ENCODE measurements around the gene SDHAF4.
"Not testable (repeated sequence)": the region's sequence is repeated elsewhere in the genome, so short reads cannot be mapped to it uniquely, and the experiment has no call there.

SDHAF4 gene

GRCh38 chr6:70593118-70593486 lies 26.4 kb downstream of the SDHAF4 start:
- no peak for DNase-seq

- no peak for DNase-seq
Observed at GRCh38 chr6:70599187-70599586, 32.5 kb downstream of the SDHAF4 start.

GRCh38 chr6:70601014-70601413 lies 34.3 kb downstream of the SDHAF4 start:
- DNase-seq = no peak

- no peak for DNase-seq
Observed at GRCh38 chr6:70604254-70604653, 37.5 kb downstream of the SDHAF4 start.

- not testable (repeated sequence) for DNase-seq
Observed at GRCh38 chr6:70607371-70607770, 40.6 kb downstream of the SDHAF4 start.

GRCh38 chr6:70609181-70609580 lies 42.5 kb downstream of the SDHAF4 start:
- DNase-seq = not testable (repeated sequence)

- DNase-seq = no peak
Observed at GRCh38 chr6:70616728-70617260, 50.1 kb downstream of the SDHAF4 start.

- DNase-seq = no peak
Observed at GRCh38 chr6:70620746-70621145, 54.0 kb downstream of the SDHAF4 start.

- no peak for DNase-seq
Observed at GRCh38 chr6:70622461-70622860, 55.7 kb downstream of the SDHAF4 start.

- DNase-seq = no peak
Observed at GRCh38 chr6:70625436-70625835, 58.7 kb downstream of the SDHAF4 start.

- DNase-seq = no peak
Observed at GRCh38 chr6:70627500-70628254, 60.9 kb downstream of the SDHAF4 start.

- DNase-seq = no peak
Observed at GRCh38 chr6:70629929-70630328, 63.2 kb downstream of the SDHAF4 start.

GRCh38 chr6:70633870-70634269 lies 67.1 kb downstream of the SDHAF4 start:
- no peak for DNase-seq

- no peak for DNase-seq
Observed at GRCh38 chr6:70636596-70636995, 69.9 kb downstream of the SDHAF4 start.

- no peak for DNase-seq
Observed at GRCh38 chr6:70638468-70638867, 71.7 kb downstream of the SDHAF4 start.
